ENCODE data around the gene CRYL1.

DNA sequence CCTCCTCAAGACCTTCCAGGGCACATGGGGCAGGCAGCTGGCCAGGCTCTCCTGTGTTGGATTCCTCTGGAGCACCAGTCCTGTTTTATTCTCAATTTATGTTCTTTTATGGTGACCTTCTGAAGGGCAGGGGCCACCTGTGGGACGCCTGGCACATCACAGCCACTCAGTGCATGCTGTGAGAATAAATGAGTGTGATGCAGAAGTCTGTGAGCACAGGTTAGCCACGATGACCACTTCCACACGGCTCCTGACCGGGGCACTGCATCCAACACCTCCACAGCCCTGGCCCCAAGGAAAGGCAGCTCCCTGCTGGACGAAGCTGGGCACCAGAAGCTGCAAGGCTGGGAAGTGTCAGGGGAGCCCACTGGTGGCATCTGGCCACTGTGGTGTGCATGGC lies 122.8 kb downstream of the CRYL1 start:
- TF ChIP-seq POLR2AphosphoS5 (IDR thresholded peaks at IDR 0.05; ENCODE audit: low read depth, low read length) = no peak
- TF ChIP-seq, protein P1, sequence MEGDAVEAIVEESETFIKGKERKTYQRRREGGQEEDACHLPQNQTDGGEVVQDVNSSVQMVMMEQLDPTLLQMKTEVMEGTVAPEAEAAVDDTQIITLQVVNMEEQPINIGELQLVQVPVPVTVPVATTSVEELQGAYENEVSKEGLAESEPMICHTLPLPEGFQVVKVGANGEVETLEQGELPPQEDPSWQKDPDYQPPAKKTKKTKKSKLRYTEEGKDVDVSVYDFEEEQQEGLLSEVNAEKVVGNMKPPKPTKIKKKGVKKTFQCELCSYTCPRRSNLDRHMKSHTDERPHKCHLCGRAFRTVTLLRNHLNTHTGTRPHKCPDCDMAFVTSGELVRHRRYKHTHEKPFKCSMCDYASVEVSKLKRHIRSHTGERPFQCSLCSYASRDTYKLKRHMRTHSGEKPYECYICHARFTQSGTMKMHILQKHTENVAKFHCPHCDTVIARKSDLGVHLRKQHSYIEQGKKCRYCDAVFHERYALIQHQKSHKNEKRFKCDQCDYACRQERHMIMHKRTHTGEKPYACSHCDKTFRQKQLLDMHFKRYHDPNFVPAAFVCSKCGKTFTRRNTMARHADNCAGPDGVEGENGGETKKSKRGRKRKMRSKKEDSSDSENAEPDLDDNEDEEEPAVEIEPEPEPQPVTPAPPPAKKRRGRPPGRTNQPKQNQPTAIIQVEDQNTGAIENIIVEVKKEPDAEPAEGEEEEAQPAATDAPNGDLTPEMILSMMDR (IDR thresholded peaks at IDR 0.05) = no peak
- TF ChIP-seq, protein P2, sequence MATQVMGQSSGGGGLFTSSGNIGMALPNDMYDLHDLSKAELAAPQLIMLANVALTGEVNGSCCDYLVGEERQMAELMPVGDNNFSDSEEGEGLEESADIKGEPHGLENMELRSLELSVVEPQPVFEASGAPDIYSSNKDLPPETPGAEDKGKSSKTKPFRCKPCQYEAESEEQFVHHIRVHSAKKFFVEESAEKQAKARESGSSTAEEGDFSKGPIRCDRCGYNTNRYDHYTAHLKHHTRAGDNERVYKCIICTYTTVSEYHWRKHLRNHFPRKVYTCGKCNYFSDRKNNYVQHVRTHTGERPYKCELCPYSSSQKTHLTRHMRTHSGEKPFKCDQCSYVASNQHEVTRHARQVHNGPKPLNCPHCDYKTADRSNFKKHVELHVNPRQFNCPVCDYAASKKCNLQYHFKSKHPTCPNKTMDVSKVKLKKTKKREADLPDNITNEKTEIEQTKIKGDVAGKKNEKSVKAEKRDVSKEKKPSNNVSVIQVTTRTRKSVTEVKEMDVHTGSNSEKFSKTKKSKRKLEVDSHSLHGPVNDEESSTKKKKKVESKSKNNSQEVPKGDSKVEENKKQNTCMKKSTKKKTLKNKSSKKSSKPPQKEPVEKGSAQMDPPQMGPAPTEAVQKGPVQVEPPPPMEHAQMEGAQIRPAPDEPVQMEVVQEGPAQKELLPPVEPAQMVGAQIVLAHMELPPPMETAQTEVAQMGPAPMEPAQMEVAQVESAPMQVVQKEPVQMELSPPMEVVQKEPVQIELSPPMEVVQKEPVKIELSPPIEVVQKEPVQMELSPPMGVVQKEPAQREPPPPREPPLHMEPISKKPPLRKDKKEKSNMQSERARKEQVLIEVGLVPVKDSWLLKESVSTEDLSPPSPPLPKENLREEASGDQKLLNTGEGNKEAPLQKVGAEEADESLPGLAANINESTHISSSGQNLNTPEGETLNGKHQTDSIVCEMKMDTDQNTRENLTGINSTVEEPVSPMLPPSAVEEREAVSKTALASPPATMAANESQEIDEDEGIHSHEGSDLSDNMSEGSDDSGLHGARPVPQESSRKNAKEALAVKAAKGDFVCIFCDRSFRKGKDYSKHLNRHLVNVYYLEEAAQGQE (IDR thresholded peaks at IDR 0.05; ENCODE audit: insufficient read depth in 1 of 2, low read depth in 2 of 2, low read length in 1 of 2) = no peak
- no peak for TF ChIP-seq TCF7L2 (IDR thresholded peaks at IDR 0.05; ENCODE audit: low read depth, low read length)
- TF ChIP-seq SIN3A (IDR thresholded peaks at IDR 0.05; ENCODE audit: borderline replicate concordance, insufficient read depth, low read depth, low read length) = no peak

All from Panc1 (cell line).